ELF-1 (cell line): Measurements from ENCODE around the gene GRIP1.
A peak's percentile ranks its signal among the peaks of the same experiment; 100 is the strongest.
"Not testable (repeated sequence)": the region's sequence is repeated elsewhere in the genome, so short reads cannot be mapped to it uniquely, and the experiment has no call there.

ENCODE experiments used
- DNase-seq: peaks from one replicate; pipeline ENCODE4 v3.0.0-alpha.2; 2016; ENCODE audit warnings: low read depth, low spot score

Gene GRIP1

GRCh38 chr12:66537876-66538275, 141.0 kb downstream of the GRIP1 start:
- DNase-seq: no peak

GRCh38 chr12:66533767-66534166, 145.1 kb downstream of the GRIP1 start:
- no peak for DNase-seq

GRCh38 chr12:66531766-66532165, 147.1 kb downstream of the GRIP1 start:
- no peak for DNase-seq

GRCh38 chr12:66529934-66530333, 148.9 kb downstream of the GRIP1 start:
- DNase-seq: no peak

- no peak for DNase-seq
Measured at GRCh38 chr12:66516561-66516960, 162.3 kb downstream of the GRIP1 start.

GRCh38 chr12:66516133-66516532, 162.7 kb downstream of the GRIP1 start:
- no peak for DNase-seq

- no peak for DNase-seq
Measured at GRCh38 chr12:66514581-66514980, 164.3 kb downstream of the GRIP1 start.

GRCh38 chr12:66508025-66508424, 170.9 kb downstream of the GRIP1 start:
- no peak for DNase-seq

GRCh38 chr12:66503746-66504145, 175.1 kb downstream of the GRIP1 start:
- no peak for DNase-seq

GRCh38 chr12:66502911-66503310, 176.0 kb downstream of the GRIP1 start:
- no peak for DNase-seq

GRCh38 chr12:66500841-66501240, 178.0 kb downstream of the GRIP1 start:
- no peak for DNase-seq

- no peak for DNase-seq
Measured at GRCh38 chr12:66500091-66500490, 178.8 kb downstream of the GRIP1 start.

GRCh38 chr12:66499000-66499399, 179.9 kb downstream of the GRIP1 start:
- no peak for DNase-seq

- DNase-seq: not testable (repeated sequence)
Measured at GRCh38 chr12:66498059-66498458, 180.8 kb downstream of the GRIP1 start.

- peak; percentile 63 for DNase-seq
Measured at GRCh38 chr12:66497008-66497897, 181.6 kb downstream of the GRIP1 start.

GRCh38 chr12:66496595-66496994, 182.3 kb downstream of the GRIP1 start:
- no peak for DNase-seq

- DNase-seq: no peak
Measured at GRCh38 chr12:66495709-66496108, 183.2 kb downstream of the GRIP1 start.

GRCh38 chr12:66493819-66494218, 185.1 kb downstream of the GRIP1 start:
- DNase-seq: no peak

GRCh38 chr12:66491853-66492252, 187.0 kb downstream of the GRIP1 start:
- DNase-seq: no peak

GRCh38 chr12:66482351-66483203, 196.3 kb downstream of the GRIP1 start:
- DNase-seq: no peak

GRCh38 chr12:66467932-66468331, 210.9 kb downstream of the GRIP1 start:
- no peak for DNase-seq

- DNase-seq: no peak
Measured at GRCh38 chr12:66461331-66461730, 217.5 kb downstream of the GRIP1 start.
